Prostate gland (tissue), 2 donors: ENCODE results near the gene HMX1.

Source experiments
- CTCF ChIP-seq, 4 experiments: fragments of 200-600 bp in 2 of 4; fragments of 450-650 bp in 2 of 4; sonication (generic) in 2 of 4; IDR thresholded peaks; 1 replicate in 3 of 4; 2 replicates in 1 of 4; pipeline ENCODE4 v1.5.1; 2016 to 2019; ENCODE audit warnings: antibody characterized with exemption in 4 of 4, mild to moderate bottlenecking in 2 of 4, moderate library complexity in 2 of 4
- POLR2A ChIP-seq: fragments of 450-650 bp; IDR thresholded peaks from one replicate; pipeline ENCODE4 v1.6.1; 2016; ENCODE audit warnings: antibody characterized with exemption, mild to moderate bottlenecking

GRCh38 chr4:8840816-8841455 lies 30.7 kb downstream of the HMX1 start:
- TF ChIP-seq POLR2A (no peak), CTCF (IDR thresholded peaks at IDR 0.05) (no peak)
